Right lobe of liver (tissue), 6 donors: ENCODE results near the gene NT5C1B. TPM values are rescaled to one million over a fixed set of nuclear protein-coding genes. Genes with fewer than 3 reads are reported as not detected.

Experiments used
- ATAC-seq, 4 donors: fragments of 200-7000 bp; cut with Tn5 transposase; one replicate each; pipeline ENCODE4 v1.9.1; 2020; ENCODE audit warnings: mild to moderate bottlenecking in 4 of 4, moderate library complexity in 4 of 4
- DNase-seq, 3 donors: peaks; one replicate each; pipeline ENCODE4 v3.0.0-alpha.2; 2020
- H3K27ac ChIP-seq, 3 donors: fragments of 200-600 bp; one replicate each; pipeline ENCODE4 v1.8.0; 2022
- H3K27me3 ChIP-seq, 2 donors: fragments of 200-600 bp; one replicate each; pipeline ENCODE4 v1.8.0; 2022
- H3K36me3 ChIP-seq, 4 donors: fragments of 200-600 bp; sonication (generic) in 1 of 4; one replicate each; pipeline versions ENCODE4 v1.5.1 to v1.8.0; 2017 to 2022; ENCODE audit warnings: control low read depth in 1 of 4
- H3K4me1 ChIP-seq, 4 donors: fragments of 200-600 bp; sonication (generic) in 1 of 4; one replicate each; pipeline versions ENCODE4 v1.5.1 to v1.8.0; 2017 to 2022; ENCODE audit warnings: control low read depth in 1 of 4
- H3K4me3 ChIP-seq, 3 donors: fragments of 200-600 bp; one replicate each; pipeline ENCODE4 v1.8.0; 2022
- H3K9me3 ChIP-seq, 4 donors: fragments of 200-600 bp; sonication (generic) in 1 of 4; one replicate each; pipeline versions ENCODE4 v1.5.1 to v1.8.0; 2017 to 2022; ENCODE audit warnings: control low read depth in 1 of 4
- CTCF ChIP-seq, 4 donors: fragments of 200-600 bp in 3 of 4; fragments of 450-650 bp in 1 of 4; IDR thresholded peaks; one replicate each; pipeline versions ENCODE4 v1.5.1 to v1.8.0; 2016 to 2022; ENCODE audit warnings: antibody characterized with exemption in 4 of 4, mild to moderate bottlenecking in 2 of 4
- POLR2A ChIP-seq: fragments of 450-650 bp; IDR thresholded peaks from one replicate; pipeline ENCODE4 v1.6.1; 2017; ENCODE audit warnings: antibody characterized with exemption, mild to moderate bottlenecking
- WGBS: methylation state at CpG from one replicate; pipeline ENCODE4 v1.1.6; 2018; ENCODE audit warnings: low coverage, low lambda C conversion rate; ENCODE audit not compliant: insufficient coverage; ENCODE audit errors: missing lambda C conversion rate; 5-methylcytosine and 5-hydroxymethylcytosine counted together
- intact Hi-C, 2 donors: fragments of 100-400 bp; cut with DNase I; formaldehyde crosslinking; loops; one replicate each; pipeline versions ENCODE4 v1.11.2 to v1.14.1; 2022
- total RNA-seq, 6 experiments: library from RNA; depleted of rRNA in 2 of 6; stranded (reverse); fragments of >200 nt in 2 of 6; fragmentation: NEBNext Ultra II Directional in 3 of 6; extraction: Animal tissue kit (Norgen Biotek cat#: 25700) in 3 of 6; gene quantifications; one replicate each; pipeline versions ENCODE4 v1.1.0 to v1.2.4, GENCODE V29; 2016 to 2023
- donor health status: DM: no; HTN: yes; CAD: no.
- donor health status: DM: no; HTN: no; CAD: no.
- donor health status: DM: no; HTN: no; CAD: no.
- donor health status: DM: no; HTN: yes; CAD: no.
- donor health status: DM: no; HTN: yes; CAD: no.

NT5C1B gene
- total RNA-seq, 6 experiments from 2014 or later: not detected

GRCh38 chr2:18604531-18604885 is 15.1 kb upstream of the NT5C1B start:
- H3K4me3 ChIP-seq: no peak overlapping the region
- intact Hi-C loops: no loop called here
- no peak for DNase-seq

DNA sequence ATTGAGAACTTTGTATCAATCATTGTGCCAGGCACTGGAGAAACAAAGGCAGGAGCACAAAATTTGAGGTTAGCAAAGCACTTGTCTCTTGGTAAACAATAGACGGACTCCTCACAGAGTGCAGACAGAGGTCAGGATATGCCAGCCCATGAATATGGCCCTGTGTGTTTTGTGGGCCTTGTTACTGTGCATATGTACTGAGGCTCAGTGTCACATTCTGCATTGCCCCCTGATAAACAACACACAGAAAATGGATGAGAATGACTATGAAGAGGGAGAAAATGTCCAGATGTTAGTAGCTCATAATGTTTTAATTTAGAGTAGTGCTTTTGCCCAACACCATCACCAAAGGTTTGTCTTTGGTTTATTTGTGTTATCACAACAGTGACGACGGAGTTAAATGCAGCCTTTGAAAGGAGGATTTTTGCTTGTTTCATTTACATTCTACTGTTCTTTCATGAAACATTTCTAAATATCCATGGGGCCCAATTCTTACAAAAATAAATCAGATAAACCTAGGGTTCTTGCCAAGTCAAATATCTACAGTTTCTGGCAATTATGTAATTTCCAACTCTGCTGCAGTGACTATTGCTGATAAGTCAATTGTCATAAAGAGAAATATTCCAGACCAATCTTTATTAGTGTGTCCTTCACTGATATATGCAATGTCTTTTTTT is 14.6 kb upstream of the NT5C1B start:
- H3K36me3 ChIP-seq: no peaks in the 10 kb centered on the region
- 31% methylated on average over 3 of the region's 3 CpGs for WGBS
- TF ChIP-seq POLR2A (no peak), CTCF (IDR thresholded peaks at IDR 0.05) (no peak)
- DNase-seq (no peak), ATAC-seq (peak in 3 of 4 donors; percentile 26 to 54 (median 41))
- no peaks in the 10 kb centered on the region for H3K9me3 ChIP-seq
- H3K4me3 ChIP-seq: no peak overlapping the region
- no peak overlapping the region for H3K27ac ChIP-seq
- peaks cover 0 to 27% (median 10%) of the 10 kb centered on the region in 4 donors for H3K4me1 ChIP-seq
- intact Hi-C loops: no loop called here
- no peaks in the 10 kb centered on the region for H3K27me3 ChIP-seq

More at GRCh38 chr2:18604531-18604885, 15.1 kb upstream of the NT5C1B start:
- H3K9me3 ChIP-seq: no peaks in the 10 kb centered on the region
- no peaks in the 10 kb centered on the region for H3K36me3 ChIP-seq
- H3K27me3 ChIP-seq: no peaks in the 10 kb centered on the region
- no peak for ATAC-seq
- no peak overlapping the region for H3K27ac ChIP-seq
- TF ChIP-seq CTCF (IDR thresholded peaks at IDR 0.05) (no peak), POLR2A (no peak)
- H3K4me1 ChIP-seq: peaks cover 0 to 22% (median 7%) of the 10 kb centered on the region in 4 donors
- 83% methylated on average over 2 of the region's 2 CpGs for WGBS

DNA sequence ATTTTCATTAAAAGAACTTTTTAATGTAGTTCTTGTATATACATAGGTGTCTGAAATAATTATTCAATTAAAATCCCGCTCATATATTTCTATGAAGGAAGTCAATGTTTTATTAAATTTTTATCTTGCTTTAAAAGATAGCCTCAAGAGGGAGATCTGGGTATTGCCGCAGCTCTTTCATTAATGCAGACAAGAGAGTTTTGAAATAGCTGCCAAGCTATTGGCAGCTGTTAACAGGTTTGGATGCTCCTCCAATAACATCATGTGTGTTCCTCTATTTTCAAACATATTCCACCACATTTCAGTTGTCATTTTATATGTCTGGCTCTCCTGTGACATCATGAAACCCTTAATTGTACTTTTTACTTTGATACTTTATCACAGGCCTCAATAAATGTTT is 12.9 kb upstream of the NT5C1B start:
- Histone ChIP-seq H3K36me3 (no peaks in the 10 kb centered on the region), H3K9me3 (no peaks in the 10 kb centered on the region), H3K27ac (no peak overlapping the region), H3K4me1 (peaks cover 0 to 44% (median 18%) of the 10 kb centered on the region in 4 donors), H3K27me3 (no peaks in the 10 kb centered on the region), H3K4me3 (no peak overlapping the region)
- 70% methylated on average over 2 of the region's 2 CpGs for WGBS
- no peak for DNase-seq
- ATAC-seq: no peak
- TF ChIP-seq CTCF (IDR thresholded peaks at IDR 0.05): peak in 1 of 4 donors; percentile 18
- no peak for TF ChIP-seq POLR2A
- intact Hi-C loops: no loop called here

GRCh38 chr2:18600255-18600613 is 10.9 kb upstream of the NT5C1B start:
- ATAC-seq (peak in 1 of 4 donors; percentile 2), DNase-seq (no peak)
- Histone ChIP-seq H3K9me3 (no peaks in the 10 kb centered on the region), H3K36me3 (no peaks in the 10 kb centered on the region), H3K4me3 (no peak overlapping the region), H3K27me3 (no peaks in the 10 kb centered on the region), H3K4me1 (peaks cover 0 to 50% (median 19%) of the 10 kb centered on the region in 4 donors), H3K27ac (peak overlapping the region in 1 of 3 donors; percentile 17)
- WGBS: 24% methylated on average over 2 of the region's 2 CpGs
- TF ChIP-seq CTCF (IDR thresholded peaks at IDR 0.05): no peak
- no peak for TF ChIP-seq POLR2A
- intact Hi-C loops: no loop called here
